K562 (cell line): ENCODE data around the gene HSPA8. TPM values are rescaled to one million over a fixed set of nuclear protein-coding genes. Genes with fewer than 3 reads are reported as not detected.

ENCODE experiments used
- ATAC-seq: fragments of 200-7000 bp; cut with Tn5 transposase; 3 replicates; pipeline ENCODE4 v1.9.1; 2020; ENCODE audit warnings: moderate library complexity
- BruUV-seq: library from RNA; stranded (reverse); fragments of 400-500 nt; replicated peaks from 2 replicates; lab custom pipeline; 2021; lab: Mats Ljungman, UMichigan
- CTCF ChIA-PET: fragments of 300-600 bp; formaldehyde crosslinking; extraction: SDS; loops from one replicate; lab custom pipeline; 2021; ENCODE audit warnings: low intra/inter-chr PET ratio; lab: Yijun Ruan, JAX
- POLR2A ChIA-PET: fragments of 300-600, 350-650 bp; sonication (Branson Sonifier 250); formaldehyde crosslinking; extraction: SDS; loops from one replicate; lab custom pipeline; 2021; ENCODE audit warnings: antibody characterized with exemption, inconsistent platforms; lab: Yijun Ruan, JAX
- DNase-seq, 4 experiments: peaks; one replicate each; pipeline versions ENCODE4 v3.0.0 to v3.0.0-alpha.2; 2011 to 2018; ENCODE audit warnings: low spot score in 3 of 4, mixed read lengths in 3 of 4; ENCODE audit errors: extremely low read depth in 1 of 4
- FAIRE-seq: peaks from 2 replicates; lab custom pipeline; 2011; peaks lifted over from hg19 to GRCh38; lab: Jason Lieb, UNC
- H2AFZ ChIP-seq: 2 replicates; pipeline ENCODE4 v1.6.0; 2011; ENCODE audit warnings: low read depth, low read length, control low read depth, inconsistent platforms
- H3K27ac ChIP-seq: fragments of 200-600 bp; 3 replicates; pipeline ENCODE4 v1.8.0; 2011; ENCODE audit warnings: low read depth, mild to moderate bottlenecking, control low read depth, inconsistent platforms, low read length, moderate library complexity, mixed read lengths; ENCODE audit errors: extremely low read depth
- H3K27me3 ChIP-seq, 2 experiments: fragments of 300-600 bp in 1 of 2; 2 replicates in 1 of 2; 3 replicates in 1 of 2; pipeline versions ENCODE4 v1.6.0 to v1.8.0; 2011; ENCODE audit warnings: inconsistent platforms in 2 of 2, low read length in 2 of 2, mild to moderate bottlenecking in 1 of 2, mixed read lengths in 1 of 2, moderate library complexity in 1 of 2; ENCODE audit not compliant: control insufficient read depth in 2 of 2, insufficient read depth in 2 of 2
- H3K36me3 ChIP-seq: fragments of 300-600 bp; 3 replicates; pipeline ENCODE4 v1.8.0; 2011; ENCODE audit warnings: mild to moderate bottlenecking, low read length, inconsistent platforms; ENCODE audit not compliant: control insufficient read depth, insufficient read depth
- H3K4me1 ChIP-seq, 2 experiments: fragments of 200-600 bp in 1 of 2; replicated peaks in 1 of 2; 2 replicates in 1 of 2; 3 replicates in 1 of 2; pipeline versions ENCODE4 v1.5.1 to v1.8.0; 2011; ENCODE audit warnings: inconsistent platforms in 2 of 2, low read length in 2 of 2, mild to moderate bottlenecking in 1 of 2, mixed read lengths in 1 of 2, moderate library complexity in 1 of 2; ENCODE audit not compliant: control insufficient read depth in 2 of 2, insufficient read depth in 2 of 2
- H3K4me2 ChIP-seq: 2 replicates; pipeline ENCODE4 v1.6.1; 2011; ENCODE audit warnings: low read length, control low read depth, inconsistent platforms, mixed read lengths; ENCODE audit not compliant: insufficient read depth
- H3K4me3 ChIP-seq: fragments of 200-600 bp; sonication (generic), shearing (Covaris generic); 2 replicates; pipeline ENCODE4 v1.5.1; 2016; ENCODE audit warnings: control low read depth, inconsistent platforms
- H3K79me2 ChIP-seq: fragments of 200-600 bp; 3 replicates; pipeline ENCODE4 v1.8.0; 2011; ENCODE audit warnings: low read length, inconsistent platforms; ENCODE audit not compliant: control insufficient read depth, insufficient read depth
- H3K9ac ChIP-seq, 2 experiments: 2 replicates each; pipeline versions ENCODE4 v1.6.0 to v1.6.1; 2011; ENCODE audit warnings: low read depth in 2 of 2, low read length in 2 of 2, control low read depth in 1 of 2, inconsistent platforms in 1 of 2, mild to moderate bottlenecking in 1 of 2, mixed read lengths in 1 of 2; ENCODE audit not compliant: insufficient read depth in 1 of 2
- H3K9me1 ChIP-seq: one replicate; pipeline ENCODE4 v1.6.0; 2011; ENCODE audit warnings: inconsistent platforms, mild to moderate bottlenecking, low read length, moderate library complexity; ENCODE audit not compliant: control insufficient read depth, insufficient read depth
- H3K9me3 ChIP-seq: replicated peaks from 2 replicates; pipeline ENCODE4 v1.5.1; 2011; ENCODE audit warnings: low read depth, low read length, inconsistent platforms; ENCODE audit not compliant: control insufficient read depth, insufficient read depth
- H4K20me1 ChIP-seq: replicated peaks from 2 replicates; pipeline ENCODE4 v1.6.1; 2011; ENCODE audit warnings: low read length, inconsistent platforms, mixed read lengths; ENCODE audit not compliant: control insufficient read depth, insufficient read depth
- ARID2 ChIP-seq: fragments of 450-650 bp; IDR thresholded peaks from 2 replicates; pipeline ENCODE4 v1.6.1; 2017; ENCODE audit warnings: antibody characterized with exemption, mild to moderate bottlenecking
- CHCHD3 ChIP-seq: fragments of 250-450 bp; sonication (Bioruptor Pico); IDR thresholded peaks from 2 replicates; pipeline ENCODE4 v2.1.2; 2022; ENCODE audit warnings: mild to moderate bottlenecking
- JUN ChIP-seq, 2 experiments: sonication (generic) in 1 of 2; formaldehyde crosslinking in 1 of 2; IDR thresholded peaks; 2 replicates each; pipeline versions ENCODE4 v1.6.1 to v1.8.0; 2012 to 2022; ENCODE audit warnings: borderline replicate concordance in 2 of 2, mild to moderate bottlenecking in 2 of 2, improper control_type of control experiment in 1 of 2, low read depth in 1 of 2, low read length in 1 of 2, missing genetic modification reagents in 1 of 2
- LCOR ChIP-seq: sonication (generic); formaldehyde crosslinking; IDR thresholded peaks from 2 replicates; pipeline ENCODE4 v1.8.0; 2022; ENCODE audit warnings: mild to moderate bottlenecking, missing genetic modification reagents
- NFATC3 ChIP-seq: fragments of 450-650 bp; IDR thresholded peaks from 2 replicates; pipeline ENCODE4 v1.6.1; 2017; ENCODE audit warnings: mild to moderate bottlenecking
- PHTF2 ChIP-seq: fragments of 250-450 bp; sonication (Bioruptor Pico); IDR thresholded peaks from 2 replicates; pipeline ENCODE4 v1.5.0; 2021; ENCODE audit warnings: mild to moderate bottlenecking
- RBM14 ChIP-seq: fragments of 200-400 bp; formaldehyde crosslinking; IDR thresholded peaks from 2 replicates; pipeline ENCODE4 v1.6.1; 2018; ENCODE audit warnings: low read depth, mild to moderate bottlenecking, low read length, moderate library complexity, borderline replicate concordance; ENCODE audit not compliant: insufficient read depth
- RNF2 ChIP-seq: sonication (generic); IDR thresholded peaks from 2 replicates; pipeline ENCODE4 v1.6.1; 2016
- SIN3A ChIP-seq, 2 experiments: fragments of 150-350 bp in 1 of 2; IDR thresholded peaks; 2 replicates each; pipeline ENCODE4 v1.6.1; 2011 to 2016; ENCODE audit warnings: borderline replicate concordance in 2 of 2, low read depth in 2 of 2, low read length in 2 of 2, mild to moderate bottlenecking in 2 of 2, moderate library complexity in 2 of 2; ENCODE audit not compliant: control insufficient read depth in 1 of 2
- TFE3 ChIP-seq: fragments of 450-650 bp; formaldehyde crosslinking; IDR thresholded peaks from 2 replicates; pipeline ENCODE4 v1.4.0; 2020; ENCODE audit warnings: mild to moderate bottlenecking, mixed read lengths
- TGIF2 ChIP-seq: sonication (generic); formaldehyde crosslinking; IDR thresholded peaks from 2 replicates; pipeline ENCODE4 v1.8.1; 2022; ENCODE audit warnings: mild to moderate bottlenecking, missing genetic modification reagents, moderate library complexity
- ZBTB9 ChIP-seq: fragments of 450-650 bp; formaldehyde crosslinking; IDR thresholded peaks from 2 replicates; pipeline ENCODE4 v1.4.0; 2020; ENCODE audit warnings: mild to moderate bottlenecking, moderate library complexity
- ZNF197 ChIP-seq: fragments of 200-800 bp; sonication (Bioruptor generic); IDR thresholded peaks from 2 replicates; pipeline ENCODE4 v1.6.1; 2016; ENCODE audit warnings: low read depth, missing genetic modification characterization, missing compliant biosample characterization
- ZNF507 ChIP-seq: conservative IDR thresholded peaks from 2 replicates; pipeline ENCODE4 v1.6.1; 2017; ENCODE audit warnings: missing genetic modification characterization, missing compliant biosample characterization
- WGBS: fragments of 100-300 bp; shearing (Covaris generic); methylation state at CpG from one replicate; pipeline ENCODE4 v1.1.6; 2016; ENCODE audit warnings: low coverage, mixed read lengths; ENCODE audit not compliant: insufficient coverage; ENCODE audit errors: missing lambda C conversion rate; 5-methylcytosine and 5-hydroxymethylcytosine counted together
- in situ Hi-C: fragments of 300-500 bp; cut with MboI; formaldehyde crosslinking; loops from 4 replicates; pipeline ENCODE4 v1.15.0; 2018; ENCODE audit warnings: inconsistent platforms, mixed read lengths
- intact Hi-C: fragments of 100-400 bp; cut with micrococcal nuclease; formaldehyde crosslinking; loops from 2 replicates; pipeline ENCODE4 v1.14.2; 2022
- polyA plus RNA-seq, 8 experiments: library from polyadenylated mRNA; depleted of rRNA in 4 of 8; stranded (reverse) in 5 of 8; unstranded in 3 of 8; fragments of >200 nt; fragmentation: Nextera tagmentation in 2 of 8; fragmentation: Illumina TruSeq in 1 of 8; extraction: Ambion mirVana in 2 of 8; extraction: Trizol in 1 of 8; gene quantifications; 2 replicates each; pipeline versions ENCODE4 v1.2.1 to v1.2.3, GENCODE V29; 2011 to 2014; ENCODE audit warnings: inconsistent platforms in 1 of 8, missing spikeins in 1 of 8
- total RNA-seq, 7 experiments: library from RNA; depleted of rRNA in 6 of 7; stranded (reverse); fragments of >200 nt in 6 of 7; fragmentation: Illumina TruSeq in 2 of 7; extraction: Trizol in 2 of 7; gene quantifications; 2 replicates each; pipeline versions ENCODE4 v1.2.1 to v1.2.3, GENCODE V29; 2011 to 2021; ENCODE audit warnings: low replicate concordance in 1 of 7

HSPA8 gene
- total and polyA plus RNA-seq, 9 of the 15 experiments (the other 6 are each of a cell fraction or from before 2014, with no cell fraction given), result 1,250 to 3,966 (median 2,773) TPM

GRCh38 chr11:123104697-123105096 is 42.8 kb upstream of the HSPA8 start:
- POLR2A ChIA-PET, result interaction anchor here (0.6 to 1.0 kb wide), 2 partner anchors 157 to 1995 kb away, joined by 3 to 4 read pairs; no protein-coding TSS in a partner anchor
- H3K4me3 ChIP-seq, result no peak overlapping the region
- H3K27me3 ChIP-seq, result peaks cover 28 to 56% of the 10 kb centered on the region in 2 experiments
- no peaks in the 10 kb centered on the region; a peak in 1 of 5 replicates for H3K4me1 ChIP-seq
- no peak overlapping the region for H3K27ac ChIP-seq
- no peaks in the 10 kb centered on the region for H3K36me3 ChIP-seq
- no TSS peak for BruUV-seq
- no peaks in the 10 kb centered on the region for H3K9me1 ChIP-seq
- no peak for ATAC-seq
- TF ChIP-seq ZNF507 (tag) (no peak), JUN (IDR thresholded peaks at IDR 0.05; ENCODE audit: borderline replicate concordance, low read depth, low read length) (no peak), JUN (CRISPR knock-in tag; IDR thresholded peaks at IDR 0.05; ENCODE audit: borderline replicate concordance) (no peak), ZBTB9 (CRISPR knock-in tag) (no peak), TFE3 (no peak), SIN3A (IDR thresholded peaks at IDR 0.05; ENCODE audit: borderline replicate concordance in 2 of 2, control insufficient read depth in 1 of 2, low read depth in 2 of 2, low read length in 2 of 2) (no peak), LCOR (CRISPR knock-in tag) (no peak), PHTF2 (CRISPR knock-in tag) (no peak), RBM14 (no peak), NFATC3 (no peak), CHCHD3 (CRISPR knock-in tag) (no peak), ARID2 (no peak), RNF2 (no peak), TGIF2 (CRISPR knock-in tag) (no peak), ZNF197 (CRISPR knock-in tag) (no peak)
- CTCF ChIA-PET, result no interaction called here
- intact Hi-C loops (no loop called here), in situ Hi-C loops (loop anchor here (25.0 kb wide), 1 partner anchor 383 kb away; no protein-coding TSS in a partner anchor)
- no peak overlapping the region for H2AFZ ChIP-seq
- no peak overlapping the region for H3K9ac ChIP-seq
- WGBS, result 0% methylated on average over 3 of the region's 3 CpGs
- no peaks in the 10 kb centered on the region for H3K79me2 ChIP-seq
- H3K4me2 ChIP-seq, result no peak overlapping the region
- H4K20me1 ChIP-seq, result no peaks in the 10 kb centered on the region
- no peak for FAIRE-seq
- DNase-seq, result no peak
- no peaks in the 10 kb centered on the region for H3K9me3 ChIP-seq
